Measurements from ENCODE around the gene EARS2. TPM values are rescaled to one million over a fixed set of nuclear protein-coding genes. Genes with fewer than 3 reads are reported as not detected.

The EARS2 gene
- total RNA-seq, 2 donors from 2014 or later = 18.2 to 83.1 TPM

GRCh38 chr16:23581764-23582163, 24.6 kb upstream of the EARS2 start:
- no peak overlapping the region for H3K27ac ChIP-seq
- TF ChIP-seq, protein P1, sequence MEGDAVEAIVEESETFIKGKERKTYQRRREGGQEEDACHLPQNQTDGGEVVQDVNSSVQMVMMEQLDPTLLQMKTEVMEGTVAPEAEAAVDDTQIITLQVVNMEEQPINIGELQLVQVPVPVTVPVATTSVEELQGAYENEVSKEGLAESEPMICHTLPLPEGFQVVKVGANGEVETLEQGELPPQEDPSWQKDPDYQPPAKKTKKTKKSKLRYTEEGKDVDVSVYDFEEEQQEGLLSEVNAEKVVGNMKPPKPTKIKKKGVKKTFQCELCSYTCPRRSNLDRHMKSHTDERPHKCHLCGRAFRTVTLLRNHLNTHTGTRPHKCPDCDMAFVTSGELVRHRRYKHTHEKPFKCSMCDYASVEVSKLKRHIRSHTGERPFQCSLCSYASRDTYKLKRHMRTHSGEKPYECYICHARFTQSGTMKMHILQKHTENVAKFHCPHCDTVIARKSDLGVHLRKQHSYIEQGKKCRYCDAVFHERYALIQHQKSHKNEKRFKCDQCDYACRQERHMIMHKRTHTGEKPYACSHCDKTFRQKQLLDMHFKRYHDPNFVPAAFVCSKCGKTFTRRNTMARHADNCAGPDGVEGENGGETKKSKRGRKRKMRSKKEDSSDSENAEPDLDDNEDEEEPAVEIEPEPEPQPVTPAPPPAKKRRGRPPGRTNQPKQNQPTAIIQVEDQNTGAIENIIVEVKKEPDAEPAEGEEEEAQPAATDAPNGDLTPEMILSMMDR (IDR thresholded peaks at IDR 0.05) = no peak
- TF ChIP-seq POLR2A (IDR thresholded peaks at IDR 0.05) = no peak
- peaks cover 5 to 22% of the 10 kb centered on the region in 2 donors for H3K36me3 ChIP-seq (replicated peaks in 1 of 2; ENCODE audit: insufficient read depth in 1 of 2, low read depth in 2 of 2)
- no peak overlapping the region for H3K4me3 ChIP-seq
- ATAC-seq (no peak), DNase-seq (no peak)
- no peaks in the 10 kb centered on the region for H3K4me1 ChIP-seq
- no peaks in the 10 kb centered on the region for H3K9me3 ChIP-seq
- intact Hi-C loops (cut with DNase I) = no loop called here
- no peaks in the 10 kb centered on the region for H3K27me3 ChIP-seq

DNA sequence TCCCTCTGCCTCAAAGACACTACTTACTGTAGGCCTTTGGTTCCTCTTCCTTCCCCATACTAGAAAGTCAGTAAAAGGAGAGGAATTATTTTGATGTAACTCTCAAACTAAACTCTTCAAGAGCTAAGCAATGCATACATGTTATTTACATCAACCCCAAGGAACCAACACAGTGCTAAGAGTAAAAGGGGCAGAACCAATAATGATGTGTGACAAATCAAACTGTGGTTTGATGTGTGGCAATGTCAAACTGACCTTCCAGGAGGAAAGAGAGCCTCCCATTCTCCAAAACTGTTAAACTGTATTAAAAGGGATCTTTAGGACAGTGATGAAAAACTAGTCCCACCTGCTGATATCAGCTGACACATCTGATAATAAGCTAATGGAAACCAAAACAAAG, 23.2 kb upstream of the EARS2 start:
- no peak for DNase-seq
- Histone ChIP-seq H3K27ac (no peak overlapping the region), H3K9me3 (no peaks in the 10 kb centered on the region), H3K27me3 (no peaks in the 10 kb centered on the region), H3K36me3 (replicated peaks in 1 of 2; ENCODE audit: insufficient read depth in 1 of 2, low read depth in 2 of 2) (peaks cover 5 to 18% of the 10 kb centered on the region in 2 donors), H3K4me3 (no peak overlapping the region), H3K4me1 (no peaks in the 10 kb centered on the region)
- intact Hi-C loops (cut with DNase I) = no loop called here
- TF ChIP-seq, protein P1 (IDR thresholded peaks at IDR 0.05) = no peak
- TF ChIP-seq POLR2A (IDR thresholded peaks at IDR 0.05) = no peak
- ATAC-seq = no peak

GRCh38 chr16:23579371-23579770, 22.2 kb upstream of the EARS2 start:
- H3K9me3 ChIP-seq = no peaks in the 10 kb centered on the region
- H3K27ac ChIP-seq = no peak overlapping the region
- ATAC-seq (no peak), DNase-seq (no peak)
- peaks cover 2% of the 10 kb centered on the region for H3K4me1 ChIP-seq
- TF ChIP-seq, protein P1 (IDR thresholded peaks at IDR 0.05) = no peak
- no peak for TF ChIP-seq POLR2A (IDR thresholded peaks at IDR 0.05)
- H3K27me3 ChIP-seq = no peaks in the 10 kb centered on the region
- WGBS, 2 donors = 96% methylated on average over 4 of the region's 4 CpGs
- no peak overlapping the region for H3K4me3 ChIP-seq
- intact Hi-C loops (cut with DNase I) = no loop called here
- peaks cover 0 to 13% of the 10 kb centered on the region in 2 donors for H3K36me3 ChIP-seq (replicated peaks in 1 of 2; ENCODE audit: insufficient read depth in 1 of 2, low read depth in 2 of 2)

DNA sequence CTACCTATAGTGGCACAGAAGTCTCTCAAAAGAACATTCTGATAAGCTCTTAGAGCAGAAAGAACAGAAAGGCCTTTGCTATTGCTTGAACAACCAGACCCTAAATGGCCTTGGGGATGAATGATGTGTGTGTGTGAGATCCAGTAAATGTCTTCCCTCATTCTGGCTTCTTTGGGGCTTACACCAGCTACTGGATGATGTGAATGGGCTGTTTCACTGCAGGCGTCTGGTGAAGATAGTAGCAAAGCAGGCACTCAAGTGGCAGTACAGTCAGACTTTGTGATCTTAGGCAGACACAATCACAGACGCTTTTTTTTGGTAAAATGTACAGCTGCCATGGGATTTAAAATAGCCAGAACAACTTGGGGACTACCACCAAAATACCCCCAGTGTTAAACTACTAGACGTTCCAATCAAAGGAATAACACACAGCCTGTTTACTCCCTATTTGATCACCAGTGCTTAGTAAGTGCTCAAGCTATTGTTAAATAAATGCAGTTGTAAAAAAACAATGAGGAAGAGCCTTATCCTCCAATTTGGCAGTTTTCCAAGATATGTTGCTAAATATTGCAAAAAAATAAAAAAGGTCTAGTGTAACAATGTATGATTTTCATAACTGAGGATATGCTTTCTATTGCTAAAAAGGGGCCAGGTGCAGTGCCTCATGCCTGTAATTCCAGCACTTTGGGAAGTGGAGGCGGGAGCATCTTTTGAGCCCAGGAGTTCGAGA, 21.1 kb upstream of the EARS2 start:
- H3K9me3 ChIP-seq = no peaks in the 10 kb centered on the region
- peaks cover 0 to 12% of the 10 kb centered on the region in 2 donors for H3K36me3 ChIP-seq (replicated peaks in 1 of 2; ENCODE audit: insufficient read depth in 1 of 2, low read depth in 2 of 2)
- H3K4me3 ChIP-seq = no peak overlapping the region
- H3K27me3 ChIP-seq = no peaks in the 10 kb centered on the region
- peaks cover 13% of the 10 kb centered on the region for H3K4me1 ChIP-seq
- no peak overlapping the region for H3K27ac ChIP-seq
- intact Hi-C loops (cut with DNase I) = no loop called here
- 66 to 67% methylated on average over 5 of the region's 5 CpGs for WGBS, 2 donors
- TF ChIP-seq POLR2A (IDR thresholded peaks at IDR 0.05) = no peak
- TF ChIP-seq, protein P1 (IDR thresholded peaks at IDR 0.05) = no peak
- DNase-seq (no peak), ATAC-seq (no peak)

DNA sequence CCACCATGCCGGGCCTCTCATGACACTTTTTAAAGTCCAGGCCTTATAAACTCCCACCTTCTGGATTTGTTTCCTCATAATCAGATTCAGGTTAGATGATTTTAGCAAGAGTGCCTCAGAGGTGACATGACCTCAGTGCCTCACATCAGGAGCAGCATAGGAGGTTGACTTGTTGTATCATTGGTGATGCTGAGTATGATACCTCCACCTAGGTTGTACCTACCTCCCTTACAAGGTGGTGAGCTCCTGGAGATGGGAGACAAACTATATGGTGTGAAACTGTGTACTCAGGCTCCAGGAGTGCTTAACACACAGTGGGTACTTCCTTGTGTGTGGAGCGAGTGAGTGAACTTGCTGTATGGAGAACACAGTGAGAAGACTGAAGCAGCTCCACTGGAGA, 20.3 kb upstream of the EARS2 start:
- no peak for ATAC-seq
- TF ChIP-seq POLR2A (IDR thresholded peaks at IDR 0.05) = no peak
- TF ChIP-seq, protein P1 (IDR thresholded peaks at IDR 0.05) = no peak
- Histone ChIP-seq H3K4me3 (no peak overlapping the region), H3K36me3 (replicated peaks in 1 of 2; ENCODE audit: insufficient read depth in 1 of 2, low read depth in 2 of 2) (peaks cover 0 to 13% of the 10 kb centered on the region in 2 donors), H3K4me1 (peaks cover 14% of the 10 kb centered on the region), H3K27ac (no peak overlapping the region), H3K27me3 (no peaks in the 10 kb centered on the region), H3K9me3 (no peaks in the 10 kb centered on the region)
- no peak for DNase-seq
- WGBS, 2 donors = 94 to 97% methylated on average over 2 of the region's 2 CpGs
- intact Hi-C loops (cut with DNase I) = no loop called here
